ENCODE data around the gene APPBP2.
A peak's percentile ranks its signal among the peaks of the same experiment; 100 is the strongest.
"Not testable (repeated sequence)": the region's sequence is repeated elsewhere in the genome, so short reads cannot be mapped to it uniquely, and the experiment has no call there.

Gene APPBP2

DNA sequence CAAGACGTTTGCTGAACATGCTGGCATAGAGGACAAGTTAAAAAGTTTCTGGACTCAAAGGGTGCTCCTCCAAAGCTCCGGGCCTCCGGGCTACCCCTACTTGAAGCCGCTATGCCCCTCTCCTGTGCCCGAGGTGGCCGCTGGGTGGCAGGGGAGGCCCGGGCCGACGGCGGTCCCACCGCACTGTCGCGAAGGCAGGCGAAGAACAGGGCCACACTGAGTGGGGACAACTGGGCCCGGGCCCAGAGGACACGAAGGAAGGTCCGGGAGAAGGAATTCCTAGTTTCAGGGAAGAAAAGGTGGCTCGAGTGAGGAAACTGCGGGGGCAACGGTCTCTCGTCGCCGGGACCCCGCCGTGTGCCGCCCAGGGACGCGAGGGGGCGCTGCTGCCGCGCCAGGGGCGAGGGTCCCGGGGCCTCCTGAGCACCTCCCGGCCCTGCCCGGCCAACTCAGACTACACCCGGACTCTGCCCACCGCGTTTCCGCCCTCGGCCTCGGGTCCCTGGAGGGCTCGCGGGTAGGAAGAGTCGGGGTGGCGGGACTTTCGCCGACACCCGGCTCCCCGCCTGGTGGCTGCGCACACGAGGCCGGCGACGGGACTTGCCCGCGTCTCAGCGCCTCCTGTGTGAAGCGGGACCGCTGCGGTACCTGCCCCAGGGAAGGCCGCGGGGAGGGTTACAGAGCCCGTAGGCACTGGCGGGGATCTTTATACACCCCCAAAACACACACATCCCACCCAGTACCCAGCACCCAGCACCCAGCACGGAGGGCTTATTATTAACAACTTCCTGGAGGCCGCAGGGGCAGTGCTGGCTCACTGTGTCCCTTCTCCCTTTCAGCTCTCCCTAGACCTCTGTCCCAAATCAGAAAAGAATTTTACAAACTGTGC lies 104.5 kb downstream of the APPBP2 start:
- Histone ChIP-seq H3K4me3 (ENCODE audit: low read length) (peak overlapping the region; percentile 84), H3K9ac (ENCODE audit: low read length) (peak overlapping the region; percentile 49), H3K27me3 (ENCODE audit: control insufficient read depth, insufficient read depth, low read length) (no peaks in the 10 kb centered on the region), H3K4me1 (ENCODE audit: control insufficient read depth, insufficient read depth, low read length) (peaks cover 4% of the 10 kb centered on the region), H3K36me3 (ENCODE audit: control insufficient read depth, insufficient read depth, low read length) (no peaks in the 10 kb centered on the region), H3K27ac (ENCODE audit: low read depth, low read length) (no peak overlapping the region)

DNA sequence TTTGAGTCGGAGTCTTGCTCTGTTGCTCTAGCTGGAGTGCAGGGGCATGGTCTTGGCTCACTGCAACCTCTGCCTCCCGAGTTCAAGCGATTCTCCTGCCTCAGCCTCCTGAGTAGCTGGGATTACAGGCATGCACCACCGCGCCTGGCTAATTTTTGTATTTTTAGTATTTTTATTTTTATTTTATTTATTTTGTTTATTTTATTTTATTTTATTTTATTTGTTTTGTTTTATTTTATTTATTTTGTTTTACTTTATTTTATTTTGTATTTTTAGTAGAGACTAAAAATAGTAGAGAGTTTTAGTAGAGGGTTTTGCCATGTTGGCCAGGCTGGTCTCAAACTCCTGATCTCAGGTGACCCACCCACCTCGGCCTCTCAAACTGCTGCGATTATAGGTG lies 106.2 kb downstream of the APPBP2 start:
- H3K4me3 ChIP-seq (ENCODE audit: low read length); H3K36me3 ChIP-seq (ENCODE audit: control insufficient read depth, insufficient read depth, low read length); H3K4me1 ChIP-seq (ENCODE audit: control insufficient read depth, insufficient read depth, low read length); H3K27ac ChIP-seq (ENCODE audit: low read depth, low read length); H3K9ac ChIP-seq (ENCODE audit: low read length); H3K27me3 ChIP-seq (ENCODE audit: control insufficient read depth, insufficient read depth, low read length): not testable (repeated sequence)

DNA sequence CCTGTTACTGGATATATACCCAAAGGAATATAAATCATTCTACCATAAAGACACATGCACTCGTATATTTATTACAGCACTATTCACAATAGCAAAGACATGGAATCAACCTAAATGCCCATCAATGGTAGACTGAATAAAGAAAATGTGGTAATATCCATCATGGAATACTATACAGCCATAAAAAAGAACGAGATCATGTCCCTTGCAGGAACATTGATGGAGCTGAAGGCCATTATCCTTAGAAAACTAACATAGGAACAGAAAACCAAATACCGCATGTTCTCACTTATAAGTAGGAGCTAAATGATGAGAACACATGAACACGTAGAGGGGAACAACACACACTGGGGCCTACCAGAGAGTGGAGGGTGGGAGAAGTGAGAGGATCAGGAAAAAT lies 107.0 kb downstream of the APPBP2 start:
- not testable (repeated sequence) for H3K4me1 ChIP-seq (ENCODE audit: control insufficient read depth, insufficient read depth, low read length); H3K27ac ChIP-seq (ENCODE audit: low read depth, low read length)

DNA sequence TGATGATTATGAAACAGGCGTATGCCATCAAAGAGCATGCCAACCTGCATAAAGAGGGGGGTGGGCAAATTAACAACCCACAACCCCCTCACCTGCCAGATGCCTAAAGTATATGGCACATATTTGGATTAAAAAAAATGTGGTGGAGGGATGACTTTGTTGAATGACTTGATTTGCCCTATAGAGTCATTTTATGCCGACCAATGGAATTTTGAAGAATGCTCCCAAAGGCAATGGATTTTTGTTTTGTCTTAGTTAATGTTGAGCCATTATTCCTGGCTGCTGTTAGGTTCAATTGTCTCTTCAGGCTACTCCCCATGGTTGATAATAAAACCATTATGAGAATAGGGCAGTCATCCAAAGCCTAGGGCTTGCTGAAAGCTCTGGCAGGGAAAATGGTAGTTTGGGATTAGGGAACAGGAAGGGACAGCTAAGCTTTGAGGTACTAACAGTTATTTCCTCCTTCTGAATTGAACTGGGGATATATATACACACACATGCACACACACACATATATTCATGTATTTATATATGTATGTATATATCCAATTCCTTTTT lies 109.6 kb downstream of the APPBP2 start:
- no peaks in the 10 kb centered on the region for H3K36me3 ChIP-seq (ENCODE audit: control insufficient read depth, insufficient read depth, low read length)
- H3K27ac ChIP-seq (ENCODE audit: low read depth, low read length) = no peak overlapping the region
- H3K9ac ChIP-seq (ENCODE audit: low read length) = no peak overlapping the region
- peaks cover 4% of the 10 kb centered on the region for H3K4me1 ChIP-seq (ENCODE audit: control insufficient read depth, insufficient read depth, low read length)
- no peak overlapping the region for H3K4me3 ChIP-seq (ENCODE audit: low read length)
- H3K27me3 ChIP-seq (ENCODE audit: control insufficient read depth, insufficient read depth, low read length) = no peaks in the 10 kb centered on the region

More for the DNA sequence above, 107.0 kb downstream of the APPBP2 start:
- H3K36me3 ChIP-seq (ENCODE audit: control insufficient read depth, insufficient read depth, low read length); H3K9ac ChIP-seq (ENCODE audit: low read length); H3K4me3 ChIP-seq (ENCODE audit: low read length); H3K27me3 ChIP-seq (ENCODE audit: control insufficient read depth, insufficient read depth, low read length): not testable (repeated sequence)

DNA sequence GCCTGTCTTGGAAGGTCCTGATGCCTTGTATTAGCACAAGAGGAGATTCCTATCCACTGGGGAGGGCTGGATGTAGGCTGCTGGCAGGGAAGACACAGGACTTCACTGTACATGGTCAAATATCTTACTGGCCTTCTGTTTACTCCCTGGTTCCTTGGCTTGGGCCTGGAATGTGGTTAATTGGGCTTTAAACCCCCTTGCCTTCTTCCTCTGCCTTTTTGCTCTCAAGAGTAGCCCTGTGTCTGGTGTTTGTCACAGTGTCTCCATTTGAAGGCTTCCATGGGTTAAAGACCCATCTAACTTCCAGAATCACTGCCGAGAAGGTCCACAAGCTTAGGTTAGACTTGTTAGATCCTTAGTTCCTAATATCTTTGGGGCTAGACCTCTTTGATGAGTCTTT lies 110.9 kb downstream of the APPBP2 start:
- no peak overlapping the region for H3K4me3 ChIP-seq (ENCODE audit: low read length)
- H3K4me1 ChIP-seq (ENCODE audit: control insufficient read depth, insufficient read depth, low read length) = no peaks in the 10 kb centered on the region
- no peak overlapping the region for H3K9ac ChIP-seq (ENCODE audit: low read length)
- no peak overlapping the region for H3K27ac ChIP-seq (ENCODE audit: low read depth, low read length)
- no peaks in the 10 kb centered on the region for H3K27me3 ChIP-seq (ENCODE audit: control insufficient read depth, insufficient read depth, low read length)
- H3K36me3 ChIP-seq (ENCODE audit: control insufficient read depth, insufficient read depth, low read length) = no peaks in the 10 kb centered on the region

DNA sequence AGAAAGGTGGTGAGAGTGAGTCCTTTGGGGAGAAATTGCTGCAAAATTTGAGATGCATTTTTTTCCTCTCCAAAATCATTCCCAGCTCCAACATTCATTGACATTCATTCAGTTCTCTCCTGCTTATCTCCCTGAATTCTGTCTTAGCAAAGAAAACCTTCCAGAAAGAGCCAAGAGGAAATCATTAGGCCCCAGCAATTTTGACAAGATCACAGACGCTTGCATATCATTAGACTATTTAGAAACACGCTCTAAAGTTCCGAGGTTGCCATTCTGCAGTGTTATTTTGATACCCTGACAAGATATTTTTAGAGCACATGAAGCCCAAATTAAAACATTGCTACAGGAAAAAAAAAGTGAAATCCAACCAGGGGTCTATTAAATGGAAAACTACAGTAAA lies 113.3 kb downstream of the APPBP2 start:
- H3K4me1 ChIP-seq (ENCODE audit: control insufficient read depth, insufficient read depth, low read length) = no peaks in the 10 kb centered on the region
- H3K4me3 ChIP-seq (ENCODE audit: low read length) = no peak overlapping the region
- no peaks in the 10 kb centered on the region for H3K36me3 ChIP-seq (ENCODE audit: control insufficient read depth, insufficient read depth, low read length)
- H3K27ac ChIP-seq (ENCODE audit: low read depth, low read length) = no peak overlapping the region
- H3K27me3 ChIP-seq (ENCODE audit: control insufficient read depth, insufficient read depth, low read length) = no peaks in the 10 kb centered on the region
- H3K9ac ChIP-seq (ENCODE audit: low read length) = no peak overlapping the region

DNA sequence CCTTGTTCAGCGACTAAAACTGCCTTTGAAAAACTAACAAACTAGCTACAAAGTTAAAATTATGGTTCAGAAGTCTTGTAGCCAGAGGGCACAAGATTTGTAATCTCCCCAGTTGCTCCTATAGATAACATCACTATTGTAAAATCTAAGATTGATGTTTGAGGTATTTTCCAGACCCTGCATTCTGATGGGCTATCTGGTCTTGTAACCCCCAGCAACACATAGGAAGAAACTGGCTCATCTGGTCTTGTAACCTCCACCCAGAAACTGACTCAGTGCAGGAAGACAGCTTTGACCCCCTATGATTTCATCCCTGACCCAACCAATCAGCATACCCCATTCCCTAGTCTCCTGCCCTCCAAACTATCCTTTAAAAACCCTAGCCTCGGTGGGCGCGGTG lies 116.0 kb downstream of the APPBP2 start:
- Histone ChIP-seq H3K4me3 (ENCODE audit: low read length) (no peak overlapping the region), H3K27me3 (ENCODE audit: control insufficient read depth, insufficient read depth, low read length) (no peaks in the 10 kb centered on the region), H3K27ac (ENCODE audit: low read depth, low read length) (no peak overlapping the region), H3K4me1 (ENCODE audit: control insufficient read depth, insufficient read depth, low read length) (no peaks in the 10 kb centered on the region), H3K9ac (ENCODE audit: low read length) (no peak overlapping the region), H3K36me3 (ENCODE audit: control insufficient read depth, insufficient read depth, low read length) (no peaks in the 10 kb centered on the region)

DNA sequence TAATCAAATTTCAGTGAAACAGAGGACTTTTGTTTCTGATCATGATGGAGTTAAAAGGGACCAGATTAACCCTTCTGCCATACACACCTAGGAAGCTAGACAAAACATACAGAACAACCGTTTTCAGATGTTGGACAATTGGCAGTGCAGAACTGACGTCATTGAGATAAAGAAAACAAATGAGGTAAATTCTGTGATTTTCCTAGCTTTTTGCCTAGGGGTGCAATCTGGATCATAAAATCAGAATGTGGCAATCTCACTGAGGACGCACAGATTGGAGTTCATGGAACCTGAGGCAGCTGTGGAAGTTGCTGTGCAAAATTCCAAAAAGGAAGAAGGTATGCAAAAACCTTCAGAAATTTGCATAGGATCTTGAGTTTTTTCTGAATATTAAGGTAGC lies 119.2 kb downstream of the APPBP2 start:
- Histone ChIP-seq H3K9ac (ENCODE audit: low read length) (no peak overlapping the region), H3K4me1 (ENCODE audit: control insufficient read depth, insufficient read depth, low read length) (no peaks in the 10 kb centered on the region), H3K36me3 (ENCODE audit: control insufficient read depth, insufficient read depth, low read length) (no peaks in the 10 kb centered on the region), H3K4me3 (ENCODE audit: low read length) (no peak overlapping the region), H3K27ac (ENCODE audit: low read depth, low read length) (no peak overlapping the region), H3K27me3 (ENCODE audit: control insufficient read depth, insufficient read depth, low read length) (no peaks in the 10 kb centered on the region)

DNA sequence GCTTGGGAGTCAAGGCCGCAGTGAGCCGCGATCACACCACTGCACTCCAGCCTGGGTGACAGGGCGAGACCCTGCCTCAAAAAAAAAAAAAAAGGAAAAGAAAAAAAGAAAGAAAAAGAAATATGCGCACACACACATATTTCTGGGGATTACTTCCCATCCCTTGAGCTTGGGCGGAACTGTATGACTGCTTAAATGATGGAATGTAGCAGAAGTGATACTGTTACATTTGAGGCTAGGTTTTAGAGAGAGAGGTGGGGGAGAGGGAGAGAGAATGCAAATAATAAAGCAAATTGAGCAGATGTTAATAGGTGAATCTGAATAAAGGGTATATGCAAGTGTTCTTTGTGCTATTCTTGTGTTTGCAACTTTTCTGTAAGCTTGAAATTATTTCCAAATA lies 122.1 kb downstream of the APPBP2 start:
- Histone ChIP-seq H3K27me3 (ENCODE audit: control insufficient read depth, insufficient read depth, low read length) (no peaks in the 10 kb centered on the region), H3K4me3 (ENCODE audit: low read length) (no peak overlapping the region), H3K9ac (ENCODE audit: low read length) (no peak overlapping the region), H3K36me3 (ENCODE audit: control insufficient read depth, insufficient read depth, low read length) (no peaks in the 10 kb centered on the region), H3K27ac (ENCODE audit: low read depth, low read length) (no peak overlapping the region), H3K4me1 (ENCODE audit: control insufficient read depth, insufficient read depth, low read length) (no peaks in the 10 kb centered on the region)

DNA sequence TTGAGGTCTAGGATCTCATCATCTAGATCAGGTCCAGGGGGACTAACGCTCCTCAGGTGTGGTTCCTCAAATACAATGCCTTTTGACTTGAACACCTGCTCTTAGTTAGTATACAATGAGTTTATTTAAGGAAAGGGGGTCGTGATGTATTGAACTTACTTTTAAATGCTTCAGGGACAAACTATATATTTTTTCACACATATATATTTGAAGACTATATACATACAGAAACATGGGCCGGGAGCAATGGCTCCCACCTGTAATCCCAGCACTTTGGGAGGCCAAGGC lies 122.6 kb downstream of the APPBP2 start:
- no peak overlapping the region for H3K9ac ChIP-seq (ENCODE audit: low read length)
- H3K4me3 ChIP-seq (ENCODE audit: low read length) = no peak overlapping the region
- H3K27ac ChIP-seq (ENCODE audit: low read depth, low read length) = no peak overlapping the region
- H3K4me1 ChIP-seq (ENCODE audit: control insufficient read depth, insufficient read depth, low read length) = no peaks in the 10 kb centered on the region
- no peaks in the 10 kb centered on the region for H3K36me3 ChIP-seq (ENCODE audit: control insufficient read depth, insufficient read depth, low read length)
- no peaks in the 10 kb centered on the region for H3K27me3 ChIP-seq (ENCODE audit: control insufficient read depth, insufficient read depth, low read length)

DNA sequence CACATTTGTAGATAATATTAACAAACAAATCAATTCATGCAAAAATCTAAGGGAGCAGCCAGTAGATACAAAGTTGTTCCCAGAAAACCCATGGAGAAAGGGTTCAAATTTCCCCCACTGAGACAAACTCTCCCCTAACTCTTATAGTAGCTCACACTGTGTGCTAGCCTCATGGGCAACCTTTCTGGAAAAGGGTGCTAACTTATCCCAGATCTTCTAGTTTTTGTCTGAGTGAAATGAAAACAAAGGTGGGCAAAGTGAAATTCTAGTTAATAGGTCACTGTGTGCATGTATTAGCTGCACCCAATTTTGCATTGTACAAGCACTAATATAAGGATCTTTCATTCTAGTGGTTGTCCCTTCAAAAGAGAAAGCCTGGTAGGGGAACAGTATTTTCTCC lies 124.2 kb downstream of the APPBP2 start:
- Histone ChIP-seq H3K27ac (ENCODE audit: low read depth, low read length) (no peak overlapping the region), H3K4me1 (ENCODE audit: control insufficient read depth, insufficient read depth, low read length) (no peaks in the 10 kb centered on the region), H3K4me3 (ENCODE audit: low read length) (no peak overlapping the region), H3K36me3 (ENCODE audit: control insufficient read depth, insufficient read depth, low read length) (no peaks in the 10 kb centered on the region), H3K9ac (ENCODE audit: low read length) (no peak overlapping the region), H3K27me3 (ENCODE audit: control insufficient read depth, insufficient read depth, low read length) (no peaks in the 10 kb centered on the region)

DNA sequence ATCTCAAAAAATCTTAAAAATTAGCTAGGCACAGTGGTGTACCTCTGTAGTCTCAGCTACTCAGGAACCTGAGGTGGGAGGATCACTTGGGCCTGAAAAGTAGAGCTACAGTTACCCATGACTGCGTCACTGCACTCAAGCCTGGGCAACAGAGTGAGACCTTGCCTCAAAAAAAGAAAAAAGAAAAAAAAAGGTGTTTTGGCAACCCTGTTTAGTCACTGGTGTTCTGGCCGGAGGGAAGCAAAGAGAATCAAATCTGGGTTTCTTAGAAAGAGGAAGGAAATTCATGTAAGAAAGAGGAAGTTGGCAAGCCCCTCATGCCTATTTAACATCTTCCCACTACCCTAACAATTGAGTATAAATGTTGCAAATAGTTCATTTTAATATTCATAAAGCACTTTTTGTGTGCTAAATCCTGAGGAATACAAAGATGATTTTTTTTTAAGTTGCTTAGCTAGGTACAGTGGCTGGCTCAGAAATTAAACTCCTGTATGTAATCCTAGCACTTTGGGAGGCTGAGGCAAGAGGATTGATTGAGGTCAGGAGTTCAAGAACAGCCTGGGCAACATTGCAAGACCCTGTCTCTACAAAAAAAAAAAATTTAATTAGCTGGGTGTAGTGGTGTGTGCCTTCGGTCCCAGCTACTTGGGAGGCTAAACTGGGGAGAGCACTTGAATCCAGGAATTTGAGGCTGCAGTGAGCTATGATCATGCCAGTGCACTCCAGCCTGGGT lies 127.6 kb downstream of the APPBP2 start:
- Histone ChIP-seq H3K9ac (ENCODE audit: low read length) (no peak overlapping the region), H3K27ac (ENCODE audit: low read depth, low read length) (no peak overlapping the region)

DNA sequence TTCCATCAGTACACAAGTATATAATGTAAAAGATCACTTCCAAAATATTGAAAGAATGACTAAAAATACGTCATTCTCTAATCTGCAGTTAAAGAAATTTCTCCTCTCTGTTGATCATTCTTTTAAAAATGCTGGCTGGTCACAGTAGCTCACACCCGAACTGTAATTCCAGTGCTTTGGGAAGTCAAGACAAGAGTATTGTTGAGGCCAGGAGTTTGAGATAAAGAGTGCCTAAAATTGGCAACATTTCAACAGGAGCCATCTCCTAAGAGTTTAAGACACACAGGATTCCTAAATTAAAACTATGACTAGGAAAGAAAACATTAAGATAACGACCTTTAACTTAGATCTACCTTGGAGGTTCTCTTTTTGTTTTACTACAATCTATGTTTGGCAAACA lies 129.6 kb downstream of the APPBP2 start:
- Histone ChIP-seq H3K27ac (ENCODE audit: low read depth, low read length) (no peak overlapping the region), H3K9ac (ENCODE audit: low read length) (no peak overlapping the region), H3K4me1 (ENCODE audit: control insufficient read depth, insufficient read depth, low read length) (no peaks in the 10 kb centered on the region), H3K27me3 (ENCODE audit: control insufficient read depth, insufficient read depth, low read length) (no peaks in the 10 kb centered on the region), H3K4me3 (ENCODE audit: low read length) (no peak overlapping the region), H3K36me3 (ENCODE audit: control insufficient read depth, insufficient read depth, low read length) (no peaks in the 10 kb centered on the region)

More for the DNA sequence above, 127.6 kb downstream of the APPBP2 start:
- Histone ChIP-seq H3K27me3 (ENCODE audit: control insufficient read depth, insufficient read depth, low read length) (no peaks in the 10 kb centered on the region), H3K4me3 (ENCODE audit: low read length) (no peak overlapping the region), H3K4me1 (ENCODE audit: control insufficient read depth, insufficient read depth, low read length) (no peaks in the 10 kb centered on the region), H3K36me3 (ENCODE audit: control insufficient read depth, insufficient read depth, low read length) (no peaks in the 10 kb centered on the region)
